ENCODE results near the gene VDR.

The VDR gene

GRCh38 chr12:47901718-47902093 is 3.1 kb downstream of the VDR start:
- H3K4me3 ChIP-seq, result no peak overlapping the region
- TF ChIP-seq, protein P1, sequence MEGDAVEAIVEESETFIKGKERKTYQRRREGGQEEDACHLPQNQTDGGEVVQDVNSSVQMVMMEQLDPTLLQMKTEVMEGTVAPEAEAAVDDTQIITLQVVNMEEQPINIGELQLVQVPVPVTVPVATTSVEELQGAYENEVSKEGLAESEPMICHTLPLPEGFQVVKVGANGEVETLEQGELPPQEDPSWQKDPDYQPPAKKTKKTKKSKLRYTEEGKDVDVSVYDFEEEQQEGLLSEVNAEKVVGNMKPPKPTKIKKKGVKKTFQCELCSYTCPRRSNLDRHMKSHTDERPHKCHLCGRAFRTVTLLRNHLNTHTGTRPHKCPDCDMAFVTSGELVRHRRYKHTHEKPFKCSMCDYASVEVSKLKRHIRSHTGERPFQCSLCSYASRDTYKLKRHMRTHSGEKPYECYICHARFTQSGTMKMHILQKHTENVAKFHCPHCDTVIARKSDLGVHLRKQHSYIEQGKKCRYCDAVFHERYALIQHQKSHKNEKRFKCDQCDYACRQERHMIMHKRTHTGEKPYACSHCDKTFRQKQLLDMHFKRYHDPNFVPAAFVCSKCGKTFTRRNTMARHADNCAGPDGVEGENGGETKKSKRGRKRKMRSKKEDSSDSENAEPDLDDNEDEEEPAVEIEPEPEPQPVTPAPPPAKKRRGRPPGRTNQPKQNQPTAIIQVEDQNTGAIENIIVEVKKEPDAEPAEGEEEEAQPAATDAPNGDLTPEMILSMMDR (IDR thresholded peaks at IDR 0.05), result no peak

DNA sequence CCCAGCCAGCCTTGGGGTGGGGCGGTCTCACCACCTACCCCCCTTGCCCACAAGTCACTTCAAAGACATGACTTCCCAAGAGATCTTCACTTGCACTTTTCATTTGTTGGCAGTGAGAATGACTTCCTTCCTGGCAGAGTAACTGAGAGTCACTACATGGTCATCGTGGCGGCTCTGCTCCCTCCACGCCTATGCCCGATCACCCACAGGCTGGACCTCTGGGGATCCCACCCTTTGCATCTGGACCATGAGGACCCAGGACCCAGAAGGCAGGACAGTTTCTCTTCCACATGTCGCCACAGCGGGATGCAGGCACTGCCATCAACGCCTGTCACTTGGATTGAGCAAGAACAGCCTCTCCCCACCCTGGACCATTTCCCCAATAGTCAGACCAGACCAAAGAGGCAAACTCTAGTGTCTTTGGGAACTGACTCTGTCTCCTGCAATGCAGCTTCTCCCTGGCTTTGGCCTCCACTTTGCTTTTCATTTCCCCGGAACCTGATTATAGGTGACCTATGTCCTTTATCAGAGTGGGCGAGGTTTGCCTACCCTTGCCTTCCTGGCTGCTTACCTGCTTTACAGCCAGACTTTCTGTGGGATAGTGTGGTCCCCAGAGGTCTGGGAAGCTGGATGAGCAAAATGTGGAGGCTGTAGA is 3.6 kb downstream of the VDR start:
- peaks cover 0 to 62% (median 21%) of the 10 kb centered on the region in 4 donors for H3K4me1 ChIP-seq
- H3K27me3 ChIP-seq, result peaks cover 0 to 8% of the 10 kb centered on the region in 2 donors
- no peak for DNase-seq
- no peaks in the 10 kb centered on the region for H3K36me3 ChIP-seq
- H3K4me3 ChIP-seq, result no peak overlapping the region
- no peaks in the 10 kb centered on the region for H3K9me3 ChIP-seq
- H3K27ac ChIP-seq, result no peak overlapping the region
- intact Hi-C loops (cut with DNase I; ENCODE audit: low total_unique reads), result loop anchor here (5.0 kb wide), 1 partner anchor 1794 kb away; no protein-coding TSS in a partner anchor
- TF ChIP-seq, protein P1 (IDR thresholded peaks at IDR 0.05), result no peak

More at GRCh38 chr12:47901718-47902093, 3.1 kb downstream of the VDR start:
- Histone ChIP-seq H3K9me3 (no peaks in the 10 kb centered on the region), H3K36me3 (no peaks in the 10 kb centered on the region), H3K27me3 (peaks cover 0 to 5% of the 10 kb centered on the region in 2 donors), H3K4me1 (peaks cover 0 to 57% (median 21%) of the 10 kb centered on the region in 4 donors), H3K27ac (no peak overlapping the region)
- intact Hi-C loops (cut with DNase I; ENCODE audit: low total_unique reads), result loop anchor here (5.0 kb wide), 1 partner anchor 1794 kb away; no protein-coding TSS in a partner anchor
- no peak for DNase-seq

GRCh38 chr12:47900131-47901062 is 4.4 kb downstream of the VDR start:
- TF ChIP-seq, protein P1 (IDR thresholded peaks at IDR 0.05), result no peak
- peaks cover 0 to 13% of the 10 kb centered on the region in 2 donors for H3K27me3 ChIP-seq
- H3K9me3 ChIP-seq, result no peaks in the 10 kb centered on the region
- peaks cover 0 to 63% (median 21%) of the 10 kb centered on the region in 4 donors for H3K4me1 ChIP-seq
- no peak for DNase-seq
- H3K27ac ChIP-seq, result no peak overlapping the region
- H3K4me3 ChIP-seq, result no peak overlapping the region
- intact Hi-C loops (cut with DNase I; ENCODE audit: low total_unique reads), result loop anchor here (5.0 kb wide), 1 partner anchor 1793 kb away; no protein-coding TSS in a partner anchor
- no peaks in the 10 kb centered on the region for H3K36me3 ChIP-seq

DNA sequence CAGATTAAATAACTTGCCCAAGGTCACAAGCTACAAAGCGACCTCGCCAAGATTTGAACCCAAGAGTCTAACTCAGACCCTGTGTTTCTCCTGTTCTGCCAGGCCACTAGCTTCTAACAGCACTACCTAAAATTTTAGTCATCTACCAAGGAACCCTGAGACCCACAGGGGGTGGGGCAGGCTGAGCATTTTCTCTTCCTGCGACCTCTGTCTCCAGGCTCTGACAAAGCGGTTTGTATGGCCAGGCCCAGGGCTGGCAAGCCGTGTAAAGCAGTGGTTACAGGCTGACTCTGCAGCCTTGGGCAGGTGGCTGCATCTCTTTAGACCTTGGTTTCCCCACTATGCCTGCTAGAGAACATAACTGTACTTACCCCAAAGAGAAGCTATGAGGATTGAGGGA is 5.3 kb downstream of the VDR start:
- intact Hi-C loops (cut with DNase I; ENCODE audit: low total_unique reads), result no loop called here
- peaks cover 0 to 13% of the 10 kb centered on the region in 2 donors for H3K27me3 ChIP-seq
- peaks cover 0 to 57% (median 20%) of the 10 kb centered on the region in 4 donors for H3K4me1 ChIP-seq
- no peaks in the 10 kb centered on the region for H3K36me3 ChIP-seq
- TF ChIP-seq, protein P1 (IDR thresholded peaks at IDR 0.05), result no peak
- no peak overlapping the region for H3K27ac ChIP-seq
- H3K9me3 ChIP-seq, result no peaks in the 10 kb centered on the region
- H3K4me3 ChIP-seq, result no peak overlapping the region
- DNase-seq, result no peak

DNA sequence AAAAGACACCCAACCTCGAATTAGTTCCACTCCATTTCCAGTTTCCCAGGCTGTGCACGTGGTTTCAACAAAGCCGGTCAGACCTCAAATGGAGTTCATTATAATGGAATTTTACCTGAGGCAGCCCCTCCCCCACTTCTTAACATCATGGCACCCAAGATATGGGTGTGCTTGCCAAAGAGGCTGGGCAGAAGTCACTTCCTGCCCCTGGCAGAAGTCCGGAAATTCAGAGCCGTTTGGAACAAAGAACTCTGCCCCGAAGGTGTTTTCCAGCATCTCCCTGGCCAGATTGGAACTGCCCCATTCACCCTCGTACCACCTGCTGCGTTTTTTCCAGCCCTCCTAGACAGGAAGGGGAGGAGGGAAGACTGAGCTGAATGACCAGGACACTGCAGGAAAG is 8.2 kb downstream of the VDR start:
- H3K4me1 ChIP-seq, result peaks cover 0 to 37% (median 0%) of the 10 kb centered on the region in 4 donors
- H3K36me3 ChIP-seq, result no peaks in the 10 kb centered on the region
- intact Hi-C loops (cut with DNase I; ENCODE audit: low total_unique reads), result no loop called here
- no peak overlapping the region for H3K4me3 ChIP-seq
- DNase-seq, result no peak
- peaks cover 0 to 13% of the 10 kb centered on the region in 2 donors for H3K27me3 ChIP-seq
- H3K27ac ChIP-seq, result no peak overlapping the region
- TF ChIP-seq, protein P1 (IDR thresholded peaks at IDR 0.05), result no peak
- no peaks in the 10 kb centered on the region for H3K9me3 ChIP-seq
